HG03175 (cell line): ENCODE measurements around the gene GNAT3.

ENCODE experiments used
- ATAC-seq: cut with Tn5 transposase; IDR thresholded peaks from one replicate; pipeline ENCODE4 v1.9.1; 2021; ENCODE audit warnings: mild to moderate bottlenecking, moderate library complexity; ENCODE audit not compliant: unreplicated experiment

The GNAT3 gene

DNA sequence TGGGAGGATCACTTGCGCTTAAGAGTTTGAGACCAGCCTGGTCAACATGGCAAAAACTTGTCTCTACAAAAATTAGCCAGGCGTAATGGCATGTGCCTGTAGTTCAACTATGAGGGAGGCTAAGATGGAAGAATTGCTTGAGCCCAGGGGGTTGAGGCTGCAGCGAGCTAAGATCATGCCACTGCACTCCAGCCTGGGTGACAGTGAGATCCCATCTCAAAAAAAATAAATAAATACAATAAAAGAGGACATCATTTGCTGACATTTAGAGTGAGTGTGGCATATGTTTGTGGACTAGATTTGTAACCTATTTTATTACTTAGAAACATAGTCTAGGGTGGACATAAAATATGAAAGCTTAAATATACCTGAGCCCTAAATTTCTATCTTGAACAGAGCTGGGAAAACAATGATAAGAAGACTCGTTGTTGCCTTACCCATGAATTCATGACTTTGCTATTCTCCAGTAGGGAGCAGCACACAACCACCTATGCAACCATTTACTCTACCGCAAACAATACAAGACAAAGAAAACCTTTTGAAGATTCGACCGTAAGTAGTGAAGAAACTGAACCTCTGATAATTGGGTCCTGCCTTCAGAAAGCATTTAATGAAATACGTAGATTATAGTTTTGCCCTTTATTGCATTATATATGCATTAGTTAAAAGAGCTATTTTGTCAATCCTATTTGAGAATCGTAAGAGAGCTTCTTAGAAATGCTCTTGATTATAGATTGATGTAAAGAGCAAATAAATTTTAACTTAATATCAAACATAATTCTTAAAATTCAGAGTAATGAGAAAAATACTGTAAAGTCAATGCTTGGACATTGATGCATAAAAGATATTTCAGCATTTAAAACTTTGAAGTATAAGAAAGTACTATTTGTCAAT, 83.5 kb downstream of the GNAT3 start:
- no peak for ATAC-seq

DNA sequence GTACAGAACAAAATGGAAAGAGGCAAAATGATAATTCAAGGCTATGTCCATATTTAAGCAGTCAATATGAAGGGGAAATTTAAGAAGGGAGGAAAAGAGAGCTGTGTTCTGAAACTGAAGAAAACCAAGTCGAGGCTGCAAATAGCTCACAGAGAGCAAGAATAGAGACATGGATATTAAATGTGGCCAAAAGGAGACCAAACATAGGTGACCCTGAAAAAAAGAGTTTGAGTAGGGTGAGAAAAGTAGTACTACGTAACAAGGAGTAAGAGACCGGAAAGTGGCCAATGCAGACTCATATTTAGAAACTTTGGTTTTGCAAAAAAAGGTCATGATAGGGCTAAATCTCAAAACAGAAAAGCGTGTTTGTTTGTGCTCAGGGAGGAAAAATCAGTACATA, 84.6 kb downstream of the GNAT3 start:
- ATAC-seq: no peak

GRCh38 chr7:80420876-80421275, 91.0 kb downstream of the GNAT3 start:
- no peak for ATAC-seq

- ATAC-seq: no peak
Measured at GRCh38 chr7:80417211-80417793, 94.6 kb downstream of the GNAT3 start.

GRCh38 chr7:80415522-80415921, 96.3 kb downstream of the GNAT3 start:
- no peak for ATAC-seq

GRCh38 chr7:80415114-80415513, 96.8 kb downstream of the GNAT3 start:
- ATAC-seq: no peak

DNA sequence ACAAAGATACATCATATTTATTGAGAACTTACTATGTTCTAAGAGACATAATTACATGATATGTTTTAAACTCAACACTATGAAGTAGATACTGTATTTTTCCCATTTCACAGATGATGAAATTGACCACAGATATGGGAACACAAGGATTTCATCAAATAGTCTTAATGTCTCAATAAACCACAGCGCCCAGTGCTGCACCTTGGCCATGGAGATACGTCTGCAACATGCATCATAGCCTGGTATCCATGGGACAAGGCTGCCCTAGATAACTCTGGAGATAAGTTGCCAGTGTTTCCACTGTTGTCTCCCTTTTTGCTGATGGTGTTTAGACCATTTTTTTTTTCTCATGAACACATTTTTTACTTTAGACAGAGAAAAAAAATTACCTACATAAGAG, 97.5 kb downstream of the GNAT3 start:
- ATAC-seq: no peak

DNA sequence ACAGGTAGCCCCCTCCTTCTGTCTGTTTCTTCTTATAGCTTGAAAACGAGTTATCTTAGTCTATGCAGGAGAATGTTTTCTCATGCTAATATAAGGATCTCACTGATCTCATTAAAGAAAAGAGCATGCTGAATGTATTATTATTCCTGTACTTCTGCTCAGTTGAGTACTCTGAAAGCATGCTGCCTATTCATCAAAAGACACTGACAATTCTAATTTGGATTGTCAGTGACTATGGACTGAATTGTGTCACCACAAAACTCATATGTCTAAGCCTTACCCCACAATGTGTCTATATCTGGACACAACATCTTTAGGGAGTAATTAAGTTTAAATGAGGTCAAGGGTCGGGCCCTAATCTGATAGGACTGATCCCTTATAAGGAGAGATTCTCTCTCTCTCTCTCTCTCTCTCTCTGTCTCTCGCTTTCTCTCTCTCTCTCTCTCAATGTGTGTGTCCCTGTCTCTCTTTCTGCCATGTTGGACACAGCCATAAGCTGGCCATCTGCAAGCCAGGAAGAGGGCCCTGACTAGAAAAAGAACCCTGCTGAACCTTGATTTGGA, 98.4 kb downstream of the GNAT3 start:
- ATAC-seq: no peak

DNA sequence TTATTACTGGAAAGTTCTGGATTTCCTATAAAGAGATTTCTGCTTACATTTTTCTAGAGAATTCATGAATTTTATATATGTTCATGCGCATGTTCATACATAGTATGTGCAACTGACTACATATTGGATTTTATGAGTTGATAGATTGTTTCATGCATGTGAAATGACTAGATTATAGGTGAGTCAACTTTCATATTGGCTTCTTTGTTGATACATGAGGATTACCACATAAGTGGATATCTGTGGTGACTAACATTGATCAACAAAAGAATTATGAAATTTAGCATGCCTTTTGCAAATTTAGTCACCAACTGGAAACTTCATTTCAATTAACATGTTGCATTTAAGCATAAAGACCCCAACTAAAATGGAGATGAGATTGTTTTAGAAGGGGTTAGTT, 99.0 kb downstream of the GNAT3 start:
- no peak for ATAC-seq

- no peak for ATAC-seq
Measured at GRCh38 chr7:80411621-80412020, 100.2 kb downstream of the GNAT3 start.

DNA sequence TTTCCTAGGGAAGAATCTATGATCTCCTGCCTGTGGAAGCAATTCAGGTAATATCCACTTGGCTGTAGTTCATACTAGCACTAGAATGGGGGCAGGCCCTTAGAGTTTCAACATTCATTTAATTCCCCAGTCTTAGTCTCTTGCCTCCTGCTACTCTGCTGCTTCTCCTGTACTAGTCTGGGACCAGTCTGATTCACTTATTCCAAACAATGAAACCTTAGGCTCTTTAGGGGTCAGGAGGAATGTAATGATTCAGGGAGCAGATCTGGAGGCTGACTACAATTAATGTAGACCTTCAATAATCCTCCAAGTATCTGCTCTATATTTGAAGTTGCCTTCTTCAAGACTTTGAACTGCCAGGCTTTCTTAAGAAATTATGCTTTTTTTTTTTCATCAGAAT, 101.8 kb downstream of the GNAT3 start:
- no peak for ATAC-seq
